Esophagus squamous epithelium (tissue), 4 donors: Measurements from ENCODE around the gene SELENOP.

Experiments used
- CTCF ChIP-seq, 6 experiments: fragments of 450-650 bp in 4 of 6; fragments of 200-600 bp in 2 of 6; sonication (generic) in 2 of 6; IDR thresholded peaks; one replicate each; pipeline ENCODE4 v1.5.1; 2016 to 2019; ENCODE audit warnings: antibody characterized with exemption in 6 of 6, mild to moderate bottlenecking in 4 of 6, moderate library complexity in 4 of 6
- POLR2A ChIP-seq, 4 donors: fragments of 450-650 bp; IDR thresholded peaks; one replicate each; pipeline ENCODE4 v1.6.1; 2017; ENCODE audit warnings: antibody characterized with exemption in 4 of 4, mild to moderate bottlenecking in 4 of 4, moderate library complexity in 3 of 4

GRCh38 chr5:42812620-42813019 is 928 bp upstream of the SELENOP start:
- no peak for TF ChIP-seq CTCF (IDR thresholded peaks at IDR 0.05)
- no peak for TF ChIP-seq POLR2A (IDR thresholded peaks at IDR 0.05)
